ENCODE results near the gene APLP2.
A peak's percentile ranks its signal among the peaks of the same experiment; 100 is the strongest.

APLP2 gene

GRCh38 chr11:130145311-130145812, 75.7 kb downstream of the APLP2 start:
- no peak for DNase-seq (ENCODE audit: low read depth in 2 of 2)
- H3K4me3 ChIP-seq (replicated peaks in 1 of 2; ENCODE audit: low read depth in 2 of 2, low read length in 2 of 2), result no peak overlapping the region
- no peak for TF ChIP-seq CTCF (IDR thresholded peaks at IDR 0.05; ENCODE audit: low read depth, low read length)

GRCh38 chr11:130145975-130146776, 76.5 kb downstream of the APLP2 start:
- H3K4me3 ChIP-seq (replicated peaks in 1 of 2; ENCODE audit: low read depth in 2 of 2, low read length in 2 of 2), result no peak overlapping the region
- peak; percentile 49 for TF ChIP-seq CTCF (IDR thresholded peaks at IDR 0.05; ENCODE audit: low read depth, low read length)
- DNase-seq (ENCODE audit: low read depth in 2 of 2), result peak in 1 of 2 donors; percentile 54

DNA sequence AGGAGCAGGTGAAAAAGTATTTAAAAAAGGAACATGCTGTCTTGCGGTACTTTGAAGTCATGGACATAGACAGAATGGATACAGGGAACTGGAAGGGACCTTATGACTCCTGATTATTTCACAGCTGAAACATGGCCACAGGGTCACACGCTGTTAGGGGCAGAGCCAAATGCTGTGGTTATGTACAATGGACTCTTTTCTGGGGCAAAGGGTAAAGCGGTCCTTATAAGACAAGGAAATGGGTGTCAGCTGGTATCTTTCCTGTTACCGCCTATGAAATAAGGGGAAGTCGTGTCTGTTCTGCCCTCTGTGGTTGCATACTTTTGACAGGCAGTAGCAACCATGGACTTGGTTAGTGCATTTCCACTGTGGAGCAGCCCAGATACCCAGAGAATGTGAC, 77.1 kb downstream of the APLP2 start:
- no peak overlapping the region for H3K4me3 ChIP-seq (replicated peaks in 1 of 2; ENCODE audit: low read depth in 2 of 2, low read length in 2 of 2)
- DNase-seq (ENCODE audit: low read depth in 2 of 2), result no peak
- TF ChIP-seq CTCF (IDR thresholded peaks at IDR 0.05; ENCODE audit: low read depth, low read length), result no peak

DNA sequence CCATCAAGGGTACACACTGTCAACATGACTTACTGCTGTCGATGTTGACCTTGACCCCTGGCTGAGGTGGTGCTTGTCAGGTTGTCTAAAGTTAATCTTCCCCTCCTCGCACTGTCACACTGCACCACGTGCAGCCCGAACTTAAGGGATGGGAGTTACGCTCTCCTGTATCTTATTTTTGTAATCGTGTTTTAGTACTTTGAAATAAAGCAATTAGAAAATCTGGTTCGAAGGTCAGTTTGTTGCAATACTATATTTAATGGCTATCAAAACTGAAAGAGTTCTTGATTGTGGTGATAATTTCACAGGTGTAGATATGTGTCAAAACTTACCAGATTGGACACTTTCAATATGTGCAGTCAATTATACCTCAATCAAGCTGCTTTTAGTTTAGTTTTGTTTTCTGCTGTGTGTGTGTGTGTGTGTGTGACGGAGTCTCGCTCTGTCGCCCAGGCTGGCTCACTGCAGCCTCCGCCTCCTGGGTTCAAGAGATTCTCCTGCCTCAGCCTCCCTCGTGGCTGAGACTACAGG, 79.2 kb downstream of the APLP2 start:
- no peak for DNase-seq (ENCODE audit: low read depth in 2 of 2)
- no peak overlapping the region for H3K4me3 ChIP-seq (replicated peaks in 1 of 2; ENCODE audit: low read depth in 2 of 2, low read length in 2 of 2)
- no peak for TF ChIP-seq CTCF (IDR thresholded peaks at IDR 0.05; ENCODE audit: low read depth, low read length)

- TF ChIP-seq CTCF (IDR thresholded peaks at IDR 0.05; ENCODE audit: low read depth, low read length), result no peak
- no peak overlapping the region for H3K4me3 ChIP-seq (replicated peaks in 1 of 2; ENCODE audit: low read depth in 2 of 2, low read length in 2 of 2)
- DNase-seq (ENCODE audit: low read depth in 2 of 2), result no peak
These were observed 81.1 kb downstream of the APLP2 start for GRCh38 chr11:130150790-130151189.

DNA sequence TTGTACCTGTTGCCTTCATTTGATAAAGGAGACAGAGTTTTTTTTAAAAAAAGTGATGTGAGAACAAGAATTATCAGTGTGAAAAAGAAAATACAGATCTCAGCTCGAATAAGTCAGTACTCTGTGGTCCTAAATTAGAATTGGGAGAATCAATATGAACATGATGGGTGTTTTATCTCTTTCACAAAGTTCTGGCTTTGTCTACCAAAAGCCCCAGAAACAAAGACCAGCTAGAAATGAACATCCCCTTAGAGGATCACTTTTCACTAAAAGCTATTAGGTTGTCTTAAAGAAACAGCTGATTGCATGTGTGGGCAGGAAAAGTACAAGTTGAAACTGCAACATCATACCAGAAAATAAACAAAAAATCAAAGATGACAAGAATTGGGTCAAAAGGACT, 81.5 kb downstream of the APLP2 start:
- H3K4me3 ChIP-seq (replicated peaks in 1 of 2; ENCODE audit: low read depth in 2 of 2, low read length in 2 of 2), result no peak overlapping the region
- DNase-seq (ENCODE audit: low read depth in 2 of 2), result no peak
- TF ChIP-seq CTCF (IDR thresholded peaks at IDR 0.05; ENCODE audit: low read depth, low read length), result no peak

Data from cardiac fibroblast (primary cell).